ENCODE measurements around the gene MAGI3.

- TF ChIP-seq, protein P1, sequence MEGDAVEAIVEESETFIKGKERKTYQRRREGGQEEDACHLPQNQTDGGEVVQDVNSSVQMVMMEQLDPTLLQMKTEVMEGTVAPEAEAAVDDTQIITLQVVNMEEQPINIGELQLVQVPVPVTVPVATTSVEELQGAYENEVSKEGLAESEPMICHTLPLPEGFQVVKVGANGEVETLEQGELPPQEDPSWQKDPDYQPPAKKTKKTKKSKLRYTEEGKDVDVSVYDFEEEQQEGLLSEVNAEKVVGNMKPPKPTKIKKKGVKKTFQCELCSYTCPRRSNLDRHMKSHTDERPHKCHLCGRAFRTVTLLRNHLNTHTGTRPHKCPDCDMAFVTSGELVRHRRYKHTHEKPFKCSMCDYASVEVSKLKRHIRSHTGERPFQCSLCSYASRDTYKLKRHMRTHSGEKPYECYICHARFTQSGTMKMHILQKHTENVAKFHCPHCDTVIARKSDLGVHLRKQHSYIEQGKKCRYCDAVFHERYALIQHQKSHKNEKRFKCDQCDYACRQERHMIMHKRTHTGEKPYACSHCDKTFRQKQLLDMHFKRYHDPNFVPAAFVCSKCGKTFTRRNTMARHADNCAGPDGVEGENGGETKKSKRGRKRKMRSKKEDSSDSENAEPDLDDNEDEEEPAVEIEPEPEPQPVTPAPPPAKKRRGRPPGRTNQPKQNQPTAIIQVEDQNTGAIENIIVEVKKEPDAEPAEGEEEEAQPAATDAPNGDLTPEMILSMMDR (IDR thresholded peaks at IDR 0.05): no peak
- TF ChIP-seq POLR2A (IDR thresholded peaks at IDR 0.05): no peak
Measured at GRCh38 chr1:113551728-113552127, 161.4 kb downstream of the MAGI3 start.

All from adrenal gland (tissue), 5 donors.